GM12878 (cell line): ENCODE data around the gene AP1B1. TPM values are rescaled to one million over a fixed set of nuclear protein-coding genes. Genes with fewer than 3 reads are reported as not detected.

Source experiments
- ATAC-seq: fragments of 200-7000 bp; cut with Tn5 transposase; 3 replicates; pipeline ENCODE4 v1.9.1; 2020; ENCODE audit warnings: mild to moderate bottlenecking, moderate library complexity
- BruUV-seq: library from RNA; stranded (reverse); fragments of 400-500 nt; replicated peaks from 2 replicates; lab custom pipeline; 2021; lab: Mats Ljungman, UMichigan
- CTCF ChIA-PET: fragments of 300-600 bp; sonication (Branson Sonifier 250); formaldehyde crosslinking; extraction: SDS; loops from one replicate; lab custom pipeline; 2021; ENCODE audit warnings: inconsistent platforms; lab: Yijun Ruan, JAX
- POLR2A ChIA-PET: fragments of 350-600 bp; formaldehyde crosslinking; extraction: SDS; loops from one replicate; lab custom pipeline; 2021; ENCODE audit warnings: inconsistent platforms; lab: Charles Lee
- RAD21 ChIA-PET: fragments of 300-600 bp; sonication (Branson Sonifier 250); formaldehyde crosslinking; loops from one replicate; lab custom pipeline; 2023; ENCODE audit warnings: antibody characterized with exemption; ENCODE audit not compliant: unreplicated experiment; lab: Charles Lee
- SMC1A ChIA-PET: fragments of 300-600 bp; sonication (Branson Sonifier 250); formaldehyde crosslinking; loops from one replicate; lab custom pipeline; 2023; ENCODE audit not compliant: unreplicated experiment, uncharacterized antibody; lab: Charles Lee
- DNase-seq: peaks from one replicate; pipeline ENCODE4 v3.0.0-alpha.2; 2011; ENCODE audit warnings: low read depth, low spot score
- FAIRE-seq: peaks from 3 replicates; lab custom pipeline; 2011; peaks lifted over from hg19 to GRCh38; lab: Jason Lieb, UNC
- H2AFZ ChIP-seq: 2 replicates; pipeline ENCODE4 v1.6.0; 2011; ENCODE audit warnings: low read depth, low read length, control low read depth; ENCODE audit not compliant: control insufficient read depth
- H3K27ac ChIP-seq: 2 replicates; pipeline ENCODE4 v1.5.1; 2011; ENCODE audit warnings: control low read depth; ENCODE audit not compliant: control insufficient read depth, insufficient read depth
- H3K27me3 ChIP-seq, 2 experiments: replicated peaks in 1 of 2; 2 replicates each; pipeline versions ENCODE4 v1.6.0 to v1.6.1; 2011; ENCODE audit warnings: low read length in 1 of 2; ENCODE audit not compliant: control insufficient read depth in 2 of 2, insufficient read depth in 2 of 2
- H3K36me3 ChIP-seq, 2 experiments: 2 replicates each; pipeline ENCODE4 v1.5.1; 2011; ENCODE audit warnings: low read length in 1 of 2; ENCODE audit not compliant: control insufficient read depth in 2 of 2, insufficient read depth in 2 of 2
- H3K4me1 ChIP-seq: 2 replicates; pipeline ENCODE4 v1.6.1; 2011; ENCODE audit warnings: mild to moderate bottlenecking, low read length, moderate library complexity, mixed read lengths; ENCODE audit not compliant: control insufficient read depth, insufficient read depth
- H3K4me2 ChIP-seq: 2 replicates; pipeline ENCODE4 v1.6.0; 2011; ENCODE audit warnings: control low read depth; ENCODE audit not compliant: control insufficient read depth, insufficient read depth
- H3K4me3 ChIP-seq: fragments of 200-600 bp; sonication (generic); 2 replicates; pipeline ENCODE4 v1.5.1; 2016
- H3K79me2 ChIP-seq: 2 replicates; pipeline ENCODE4 v1.6.0; 2011; ENCODE audit warnings: low read length; ENCODE audit not compliant: control insufficient read depth, insufficient read depth
- H3K9ac ChIP-seq: 2 replicates; pipeline ENCODE4 v1.8.0; 2011; ENCODE audit warnings: low read length, control low read depth, mixed read lengths; ENCODE audit not compliant: control insufficient read depth, insufficient read depth
- H3K9me3 ChIP-seq: replicated peaks from 3 replicates; pipeline ENCODE4 v1.5.1; 2011; ENCODE audit warnings: mild to moderate bottlenecking, low read length; ENCODE audit not compliant: control insufficient read depth, insufficient read depth
- H4K20me1 ChIP-seq: 2 replicates; pipeline ENCODE4 v1.6.0; 2011; ENCODE audit not compliant: control insufficient read depth, insufficient read depth
- CREM ChIP-seq: IDR thresholded peaks from 2 replicates; pipeline ENCODE4 v1.6.1; 2014; ENCODE audit warnings: antibody characterized with exemption, low read depth
- ETV6 ChIP-seq, 2 experiments: fragments of 450-650 bp in 1 of 2; IDR thresholded peaks in 1 of 2; conservative IDR thresholded peaks in 1 of 2; 2 replicates each; pipeline ENCODE4 v1.6.1; 2014; ENCODE audit warnings: antibody characterized with exemption in 1 of 2, borderline replicate concordance in 1 of 2, low read depth in 1 of 2, mild to moderate bottlenecking in 1 of 2, moderate library complexity in 1 of 2
- IKZF1 ChIP-seq: fragments of 450-650 bp; conservative IDR thresholded peaks from 2 replicates; pipeline ENCODE4 v1.6.1; 2017; ENCODE audit warnings: antibody characterized with exemption, mild to moderate bottlenecking
- JUND ChIP-seq: IDR thresholded peaks from 2 replicates; pipeline ENCODE4 v1.6.1; 2012; ENCODE audit warnings: low read depth, mild to moderate bottlenecking, low read length, improper control_type of control experiment, moderate library complexity
- KDM1A ChIP-seq: fragments of 200-600 bp; sonication (generic); IDR thresholded peaks from 2 replicates; pipeline ENCODE4 v1.6.1; 2016; ENCODE audit warnings: borderline replicate concordance
- LARP7 ChIP-seq: fragments of 450-650 bp; IDR thresholded peaks from 2 replicates; pipeline ENCODE4 v1.6.1; 2017; ENCODE audit warnings: mild to moderate bottlenecking
- NFYA ChIP-seq: IDR thresholded peaks from 2 replicates; pipeline ENCODE4 v1.6.1; 2011; ENCODE audit warnings: low read depth, mild to moderate bottlenecking, low read length, improper control_type of control experiment, borderline replicate concordance
- WGBS: methylation state at CpG from one replicate; pipeline ENCODE4 v1.1.6; 2016; ENCODE audit warnings: low lambda C conversion rate; ENCODE audit not compliant: insufficient replicate concordance, insufficient coverage; ENCODE audit errors: missing lambda C conversion rate; 5-methylcytosine and 5-hydroxymethylcytosine counted together
- in situ Hi-C: fragments of 300-500 bp; cut with MboI; formaldehyde crosslinking; loops from 9 replicates; pipeline ENCODE4 v1.14.3; 2018; ENCODE audit warnings: mixed read lengths
- intact Hi-C: fragments of 100-400 bp; cut with micrococcal nuclease; formaldehyde crosslinking; loops from one replicate; pipeline ENCODE4 v1.14.2; 2022; ENCODE audit not compliant: unreplicated experiment
- polyA plus RNA-seq, 11 experiments: library from polyadenylated mRNA; depleted of rRNA in 4 of 11; unstranded in 6 of 11; stranded (reverse) in 5 of 11; fragments of >200 nt; fragmentation: Nextera tagmentation in 4 of 11; fragmentation: Illumina TruSeq in 1 of 11; extraction: Ambion mirVana in 4 of 11; extraction: Trizol in 1 of 11; gene quantifications; 1 replicate in 1 of 11; 2 replicates in 10 of 11; pipeline versions ENCODE4 v1.2.1 to v1.2.3, GENCODE V29; 2011 to 2016; ENCODE audit warnings: inconsistent platforms in 2 of 11, missing spikeins in 2 of 11, low read depth in 1 of 11
- total RNA-seq, 4 experiments: library from RNA; depleted of rRNA in 3 of 4; stranded (reverse); fragments of >200 nt in 3 of 4; fragmentation: Illumina TruSeq in 1 of 4; extraction: Trizol in 1 of 4; gene quantifications; 2 replicates each; pipeline versions ENCODE4 v1.2.1 to v1.2.3, GENCODE V29; 2013 to 2021

Gene AP1B1
- total and polyA plus RNA-seq, 10 of the 15 experiments (the other 5 are each of a cell fraction or from before 2014, with no cell fraction given): 2.1 to 98.6 (median 57.8) TPM

GRCh38 chr22:29341056-29341848 lies 47.1 kb downstream of the AP1B1 start:
- H3K4me2 ChIP-seq: no peak overlapping the region
- POLR2A ChIA-PET: no interaction called here
- intact Hi-C loops (no loop called here), in situ Hi-C loops (no loop called here)
- no peaks in the 10 kb centered on the region; the same call in 1 of the 2 replicates for H4K20me1 ChIP-seq
- H3K27me3 ChIP-seq: no peaks in the 10 kb centered on the region
- SMC1A ChIA-PET: no interaction called here
- peaks cover 32 to 52% of the 10 kb centered on the region in 2 experiments for H3K36me3 ChIP-seq
- no peaks in the 10 kb centered on the region for H3K9me3 ChIP-seq
- FAIRE-seq (no peak), DNase-seq (no peak), ATAC-seq (no peak)
- no peak overlapping the region for H2AFZ ChIP-seq
- no peaks in the 10 kb centered on the region for H3K79me2 ChIP-seq
- 90% methylated on average over 25 of the region's 25 CpGs for WGBS
- H3K4me3 ChIP-seq: no peak overlapping the region
- RAD21 ChIA-PET: no interaction called here
- BruUV-seq: no TSS peak
- H3K27ac ChIP-seq: no peak overlapping the region
- CTCF ChIA-PET: interaction anchor here (1.1 kb wide), 1 partner anchor 19 kb away, joined by 3 read pairs; no protein-coding TSS in a partner anchor
- H3K4me1 ChIP-seq: no peaks in the 10 kb centered on the region
- TF ChIP-seq ETV6 (conservative IDR thresholded peaks at IDR 0.05 in 1 of 2, IDR thresholded peaks at IDR 0.05 in 1 of 2; ENCODE audit: borderline replicate concordance in 1 of 2, low read depth in 1 of 2) (no peak), CREM (no peak), LARP7 (no peak), NFYA (no peak), KDM1A (no peak), JUND (no peak), IKZF1 (no peak)
- H3K9ac ChIP-seq: no peak overlapping the region
